ENCODE data around the gene GCAT. TPM values are rescaled to one million over a fixed set of nuclear protein-coding genes. Genes with fewer than 3 reads are reported as not detected.

The GCAT gene
- total and polyA plus RNA-seq, 9 of the 15 experiments (the other 6 are each of a cell fraction or from before 2014, with no cell fraction given): 1.9 to 69.9 (median 26.4) TPM

- TF ChIP-seq ZNF318 (IDR thresholded peaks at IDR 0.05; ENCODE audit: borderline replicate concordance in 1 of 2, low read depth in 1 of 2) (no peak), CHD2 (IDR thresholded peaks at IDR 0.05; ENCODE audit: low read depth, low read length) (peak; percentile 93), NFATC3 (IDR thresholded peaks at IDR 0.05) (no peak), ERF (CRISPR knock-in tag; IDR thresholded peaks at IDR 0.05) (no peak), TEAD1 (CRISPR knock-in tag; IDR thresholded peaks at IDR 0.05) (no peak), ZNF707 (CRISPR knock-in tag; conservative IDR thresholded peaks at IDR 0.05) (no peak), SRF (CRISPR knock-in tag; IDR thresholded peaks at IDR 0.05) (no peak), TCF3 (CRISPR knock-in tag; IDR thresholded peaks at IDR 0.05) (no peak), ZNF384 (IDR thresholded peaks at IDR 0.05; ENCODE audit: low read depth, low read length) (no peak), ZFP91 (CRISPR knock-in tag; IDR thresholded peaks at IDR 0.05) (no peak), TRIM24 (IDR thresholded peaks at IDR 0.05) (no peak), PATZ1 (CRISPR knock-in tag; IDR thresholded peaks at IDR 0.05; ENCODE audit: borderline replicate concordance) (no peak), ZNF253 (CRISPR knock-in tag; conservative IDR thresholded peaks at IDR 0.05) (no peak), DPF2 (IDR thresholded peaks at IDR 0.05) (no peak), RAD21 (CRISPR knock-in tag; conservative IDR thresholded peaks at IDR 0.05 in 1 of 2, IDR thresholded peaks at IDR 0.05 in 1 of 2) (no peak), SMARCB1 (IDR thresholded peaks at IDR 0.05; ENCODE audit: insufficient read length, low read depth) (no peak), LEF1 (IDR thresholded peaks at IDR 0.05) (no peak)
Measured at GRCh38 chr22:37848587-37849088, 40.9 kb downstream of the GCAT start (continued).
